OCI-LY3 (cell line): ENCODE measurements around the gene FBH1.

Experiments used
- H2AFZ ChIP-seq: fragments of 200-600, 300-600 bp; shearing (Covaris generic); 2 replicates; pipeline ENCODE4 v1.6.0; 2014; ENCODE audit warnings: antibody characterized with exemption, low read depth, low read length
- H3K27ac ChIP-seq: fragments of 200-600, 300-600 bp; sonication (generic); 2 replicates; pipeline ENCODE4 v1.5.1; 2014; ENCODE audit warnings: mild to moderate bottlenecking, low read length, moderate library complexity, mixed read lengths
- H3K27me3 ChIP-seq: fragments of 200-600, 300-600 bp; sonication (generic); 2 replicates; pipeline ENCODE4 v1.6.1; 2014; ENCODE audit warnings: low read depth, low read length, mixed read lengths
- H3K36me3 ChIP-seq: fragments of 200-600, 300-600 bp; sonication (generic); replicated peaks from 2 replicates; pipeline ENCODE3; 2014; ENCODE audit warnings: low read depth, low read length, mixed read lengths
- H3K4me1 ChIP-seq: fragments of 300-600, 200-600 bp; sonication (generic); 2 replicates; pipeline ENCODE4 v1.6.1; 2014; ENCODE audit warnings: low read length, mixed read lengths
- H3K4me2 ChIP-seq: fragments of 200-600, 300-600 bp; sonication (generic); 2 replicates; pipeline ENCODE4 v1.6.1; 2014; ENCODE audit warnings: low read length, mixed read lengths
- H3K4me3 ChIP-seq: fragments of 300-600, 200-600 bp; sonication (generic); 2 replicates; pipeline ENCODE4 v1.5.1; 2014; ENCODE audit warnings: antibody characterized with exemption, mild to moderate bottlenecking, low read length, moderate library complexity
- H3K79me2 ChIP-seq: fragments of 300-600, 200-600 bp; shearing (Covaris generic); 2 replicates; pipeline ENCODE4 v1.6.1; 2014; ENCODE audit warnings: mild to moderate bottlenecking, low read length, mixed read lengths
- H3K9ac ChIP-seq: fragments of 300-600, 200-600 bp; shearing (Covaris generic); 2 replicates; pipeline ENCODE4 v1.6.0; 2014; ENCODE audit warnings: mild to moderate bottlenecking, low read length, moderate library complexity
- H3K9me3 ChIP-seq: fragments of 200-600, 300-600 bp; shearing (Covaris generic); 2 replicates; pipeline ENCODE4 v1.6.1; 2014; ENCODE audit warnings: low read length, mixed read lengths; ENCODE audit not compliant: insufficient read depth
- H4K20me1 ChIP-seq: fragments of 200-600, 300-600 bp; sonication (generic); 2 replicates; pipeline ENCODE4 v1.6.1; 2016; ENCODE audit warnings: low read length, mixed read lengths; ENCODE audit not compliant: insufficient read depth
- CTCF ChIP-seq: fragments of 200-600, 300-600 bp; sonication (generic); IDR thresholded peaks from 2 replicates; pipeline ENCODE4 v1.5.1; 2014; ENCODE audit warnings: antibody characterized with exemption, low read length, low read depth
- EZH2phosphoT487 ChIP-seq: fragments of 200-600 bp; shearing (Covaris generic); IDR thresholded peaks from 2 replicates; pipeline ENCODE4 v1.6.1; 2018; ENCODE audit warnings: antibody characterized with exemption, mixed run types, low read depth

FBH1 gene

GRCh38 chr10:5892007-5892406, 2.0 kb downstream of the FBH1 start:
- H3K4me3 ChIP-seq = no peak overlapping the region
- no peak overlapping the region for H3K9ac ChIP-seq
- peaks cover 10% of the 10 kb centered on the region for H3K36me3 ChIP-seq
- H3K27me3 ChIP-seq = no peaks in the 10 kb centered on the region
- TF ChIP-seq CTCF (no peak), EZH2phosphoT487 (no peak)
- H4K20me1 ChIP-seq = peaks cover 4% of the 10 kb centered on the region; the same call in 1 of the 2 replicates
- H3K9me3 ChIP-seq = no peaks in the 10 kb centered on the region
- no peak overlapping the region for H3K4me2 ChIP-seq
- peaks cover 46% of the 10 kb centered on the region for H3K79me2 ChIP-seq
- H2AFZ ChIP-seq = no peak overlapping the region
- H3K27ac ChIP-seq = no peak overlapping the region
- peaks cover 11% of the 10 kb centered on the region for H3K4me1 ChIP-seq

- H3K27ac ChIP-seq = no peak overlapping the region
- H3K9me3 ChIP-seq = no peaks in the 10 kb centered on the region
- no peak overlapping the region for H3K9ac ChIP-seq
- peaks cover 19% of the 10 kb centered on the region for H3K36me3 ChIP-seq
- H3K79me2 ChIP-seq = peaks cover 41% of the 10 kb centered on the region
- H4K20me1 ChIP-seq = peaks cover 4% of the 10 kb centered on the region; the same call in 1 of the 2 replicates
- no peak overlapping the region for H2AFZ ChIP-seq
- H3K27me3 ChIP-seq = no peaks in the 10 kb centered on the region
- H3K4me1 ChIP-seq = peaks cover 9% of the 10 kb centered on the region
- H3K4me2 ChIP-seq = no peak overlapping the region
- H3K4me3 ChIP-seq = no peak overlapping the region
- no peak for TF ChIP-seq EZH2phosphoT487
- TF ChIP-seq CTCF = no peak
Measured at GRCh38 chr10:5893321-5893720, 3.3 kb downstream of the FBH1 start.

- no peak overlapping the region for H2AFZ ChIP-seq
- peaks cover 4% of the 10 kb centered on the region; the same call in 1 of the 2 replicates for H4K20me1 ChIP-seq
- H3K27me3 ChIP-seq = no peaks in the 10 kb centered on the region
- no peak overlapping the region for H3K9ac ChIP-seq
- H3K79me2 ChIP-seq = peaks cover 30% of the 10 kb centered on the region
- peaks cover 6% of the 10 kb centered on the region; the same call in 1 of the 2 replicates for H3K4me1 ChIP-seq
- no peak overlapping the region for H3K4me3 ChIP-seq
- H3K27ac ChIP-seq = no peak overlapping the region
- no peaks in the 10 kb centered on the region for H3K9me3 ChIP-seq
- H3K4me2 ChIP-seq = no peak overlapping the region
- H3K36me3 ChIP-seq = peaks cover 19% of the 10 kb centered on the region
- TF ChIP-seq EZH2phosphoT487 (no peak), CTCF (no peak)
Measured at GRCh38 chr10:5894403-5894802, 4.4 kb downstream of the FBH1 start.

- H3K79me2 ChIP-seq = peaks cover 30% of the 10 kb centered on the region
- H3K4me1 ChIP-seq = peaks cover 6% of the 10 kb centered on the region; the same call in 1 of the 2 replicates
- no peak overlapping the region for H3K4me3 ChIP-seq
- no peaks in the 10 kb centered on the region for H3K9me3 ChIP-seq
- H3K36me3 ChIP-seq = peaks cover 19% of the 10 kb centered on the region
- no peak overlapping the region for H3K27ac ChIP-seq
- TF ChIP-seq CTCF (no peak), EZH2phosphoT487 (no peak)
- H4K20me1 ChIP-seq = peaks cover 4% of the 10 kb centered on the region; the same call in 1 of the 2 replicates
- no peak overlapping the region for H3K9ac ChIP-seq
- H3K27me3 ChIP-seq = no peaks in the 10 kb centered on the region
- no peak overlapping the region for H3K4me2 ChIP-seq
- no peak overlapping the region for H2AFZ ChIP-seq
Measured at GRCh38 chr10:5894873-5895272, 4.8 kb downstream of the FBH1 start.
